HEK293 (cell line): Measurements from ENCODE around the gene SLC25A17.

Experiments used
- BCL11A ChIP-seq: fragments of 450-650 bp; formaldehyde crosslinking; IDR thresholded peaks from 2 replicates; pipeline ENCODE4 v1.5.1; 2016; ENCODE audit warnings: low read depth, missing biosample characterization, missing genetic modification characterization
- KLF16 ChIP-seq: fragments of 450-650 bp; formaldehyde crosslinking; IDR thresholded peaks from 2 replicates; pipeline ENCODE4 v1.5.1; 2017; ENCODE audit warnings: missing biosample characterization, missing genetic modification characterization
- MEIS1 ChIP-seq: sonication (generic); formaldehyde crosslinking; IDR thresholded peaks from 2 replicates; pipeline ENCODE4 v1.8.1; 2022; ENCODE audit warnings: missing genetic modification reagents, mild to moderate bottlenecking, borderline replicate concordance
- PRDM4 ChIP-seq: fragments of 450-650 bp; formaldehyde crosslinking; IDR thresholded peaks from 2 replicates; pipeline ENCODE4 v1.5.1; 2017; ENCODE audit warnings: missing biosample characterization, missing genetic modification characterization
- SCRT1 ChIP-seq: fragments of 450-650 bp; formaldehyde crosslinking; IDR thresholded peaks from 2 replicates; pipeline ENCODE4 v1.5.1; 2016; ENCODE audit warnings: missing biosample characterization, missing genetic modification characterization, borderline replicate concordance
- SP3 ChIP-seq: fragments of 450-650 bp; formaldehyde crosslinking; IDR thresholded peaks from 2 replicates; pipeline ENCODE4 v1.5.1; 2016; ENCODE audit warnings: missing biosample characterization, missing genetic modification characterization
- TSHZ1 ChIP-seq: fragments of 450-650 bp; formaldehyde crosslinking; IDR thresholded peaks from 2 replicates; pipeline ENCODE4 v1.5.1; 2016; ENCODE audit warnings: missing biosample characterization, missing genetic modification characterization, borderline replicate concordance
- ZBTB17 ChIP-seq: fragments of 450-650 bp; formaldehyde crosslinking; IDR thresholded peaks from 2 replicates; pipeline ENCODE4 v1.5.1; 2016; ENCODE audit warnings: missing biosample characterization, missing genetic modification characterization
- ZBTB48 ChIP-seq: fragments of 450-650 bp; formaldehyde crosslinking; IDR thresholded peaks from 2 replicates; pipeline ENCODE4 v1.5.1; 2016; ENCODE audit warnings: missing biosample characterization, missing genetic modification characterization
- ZBTB8A ChIP-seq: fragments of 450-650 bp; formaldehyde crosslinking; IDR thresholded peaks from 2 replicates; pipeline ENCODE4 v1.5.1; 2016; ENCODE audit warnings: missing biosample characterization, missing genetic modification characterization
- ZEB2 ChIP-seq: fragments of 450-650 bp; formaldehyde crosslinking; IDR thresholded peaks from 2 replicates; pipeline ENCODE4 v1.5.1; 2016; ENCODE audit warnings: missing biosample characterization, missing genetic modification characterization
- ZFP69B ChIP-seq: fragments of 450-650 bp; formaldehyde crosslinking; IDR thresholded peaks from 2 replicates; pipeline ENCODE4 v1.5.1; 2016; ENCODE audit warnings: missing biosample characterization, missing genetic modification characterization
- ZNF24 ChIP-seq: fragments of 450-650 bp; formaldehyde crosslinking; IDR thresholded peaks from 2 replicates; pipeline ENCODE4 v1.5.1; 2016; ENCODE audit warnings: missing biosample characterization, missing genetic modification characterization
- ZNF354C ChIP-seq: fragments of 450-650 bp; formaldehyde crosslinking; IDR thresholded peaks from 2 replicates; pipeline ENCODE4 v1.5.1; 2016; ENCODE audit warnings: missing biosample characterization, missing genetic modification characterization, low read depth, borderline replicate concordance
- ZNF391 ChIP-seq: fragments of 450-650 bp; formaldehyde crosslinking; IDR thresholded peaks from 2 replicates; pipeline ENCODE4 v1.5.1; 2016; ENCODE audit warnings: low read depth, missing biosample characterization, missing genetic modification characterization, borderline replicate concordance
- ZNF548 ChIP-seq: fragments of 450-650 bp; formaldehyde crosslinking; IDR thresholded peaks from 2 replicates; pipeline ENCODE4 v1.5.1; 2016; ENCODE audit warnings: missing biosample characterization, missing genetic modification characterization
- ZNF561 ChIP-seq: fragments of 450-650 bp; IDR thresholded peaks from 2 replicates; pipeline ENCODE4 v1.5.1; 2018; ENCODE audit warnings: missing biosample characterization, missing genetic modification characterization, borderline replicate concordance
- ZNF596 ChIP-seq: fragments of 450-650 bp; IDR thresholded peaks from 2 replicates; pipeline ENCODE4 v1.5.0; 2018; ENCODE audit warnings: missing biosample characterization, mild to moderate bottlenecking, missing genetic modification characterization, moderate library complexity
- ZNF623 ChIP-seq: fragments of 450-650 bp; formaldehyde crosslinking; IDR thresholded peaks from 2 replicates; pipeline ENCODE4 v1.5.1; 2016; ENCODE audit warnings: missing biosample characterization, missing genetic modification characterization
- ZNF776 ChIP-seq: fragments of 450-650 bp; formaldehyde crosslinking; IDR thresholded peaks from 2 replicates; pipeline ENCODE4 v1.5.0; 2017; ENCODE audit warnings: missing biosample characterization, missing genetic modification characterization, borderline replicate concordance
- ZXDB ChIP-seq: fragments of 450-650 bp; formaldehyde crosslinking; IDR thresholded peaks from 2 replicates; pipeline ENCODE4 v1.5.1; 2016; ENCODE audit warnings: missing biosample characterization, missing genetic modification characterization
- TF ChIP-seq, protein P1 (sequence below): fragments of 450-650 bp; formaldehyde crosslinking; IDR thresholded peaks from 2 replicates; pipeline ENCODE4 v1.5.1; 2016; ENCODE audit warnings: missing biosample characterization, missing genetic modification characterization
- TF ChIP-seq, protein P2 (sequence below): fragments of 450-650 bp; formaldehyde crosslinking; IDR thresholded peaks from 2 replicates; pipeline ENCODE4 v1.5.1; 2016; ENCODE audit warnings: missing biosample characterization, missing genetic modification characterization
- TF ChIP-seq, protein P3 (sequence below): fragments of 450-650 bp; formaldehyde crosslinking; IDR thresholded peaks from 2 replicates; pipeline ENCODE4 v1.5.1; 2016; ENCODE audit warnings: missing biosample characterization, missing genetic modification characterization, low read depth

SLC25A17 gene

GRCh38 chr22:40720538-40721256 lies 98.4 kb downstream of the SLC25A17 start (continued):
- TF ChIP-seq, protein P1, sequence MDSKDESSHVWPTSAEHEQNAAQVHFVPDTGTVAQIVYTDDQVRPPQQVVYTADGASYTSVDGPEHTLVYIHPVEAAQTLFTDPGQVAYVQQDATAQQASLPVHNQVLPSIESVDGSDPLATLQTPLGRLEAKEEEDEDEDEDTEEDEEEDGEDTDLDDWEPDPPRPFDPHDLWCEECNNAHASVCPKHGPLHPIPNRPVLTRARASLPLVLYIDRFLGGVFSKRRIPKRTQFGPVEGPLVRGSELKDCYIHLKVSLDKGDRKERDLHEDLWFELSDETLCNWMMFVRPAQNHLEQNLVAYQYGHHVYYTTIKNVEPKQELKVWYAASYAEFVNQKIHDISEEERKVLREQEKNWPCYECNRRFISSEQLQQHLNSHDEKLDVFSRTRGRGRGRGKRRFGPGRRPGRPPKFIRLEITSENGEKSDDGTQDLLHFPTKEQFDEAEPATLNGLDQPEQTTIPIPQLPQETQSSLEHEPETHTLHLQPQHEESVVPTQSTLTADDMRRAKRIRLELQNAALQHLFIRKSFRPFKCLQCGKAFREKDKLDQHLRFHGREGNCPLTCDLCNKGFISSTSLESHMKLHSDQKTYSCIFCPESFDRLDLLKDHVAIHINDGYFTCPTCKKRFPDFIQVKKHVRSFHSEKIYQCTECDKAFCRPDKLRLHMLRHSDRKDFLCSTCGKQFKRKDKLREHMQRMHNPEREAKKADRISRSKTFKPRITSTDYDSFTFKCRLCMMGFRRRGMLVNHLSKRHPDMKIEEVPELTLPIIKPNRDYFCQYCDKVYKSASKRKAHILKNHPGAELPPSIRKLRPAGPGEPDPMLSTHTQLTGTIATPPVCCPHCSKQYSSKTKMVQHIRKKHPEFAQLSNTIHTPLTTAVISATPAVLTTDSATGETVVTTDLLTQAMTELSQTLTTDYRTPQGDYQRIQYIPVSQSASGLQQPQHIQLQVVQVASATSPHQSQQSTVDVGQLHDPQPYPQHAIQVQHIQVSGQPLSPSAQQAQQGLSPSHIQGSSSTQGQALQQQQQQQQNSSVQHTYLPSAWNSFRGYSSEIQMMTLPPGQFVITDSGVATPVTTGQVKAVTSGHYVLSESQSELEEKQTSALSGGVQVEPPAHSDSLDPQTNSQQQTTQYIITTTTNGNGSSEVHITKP (tag by site-specific recombination) = peak; percentile 84
- peak; percentile 97 for TF ChIP-seq ZEB2 (tag by site-specific recombination)
- TF ChIP-seq ZNF776 (tag by site-specific recombination) = no peak
- TF ChIP-seq ZNF354C (tag by site-specific recombination) = no peak
- peak; percentile 66; the same call in 1 of the 2 replicates for TF ChIP-seq ZNF561 (tag by site-specific recombination)
- TF ChIP-seq ZNF548 (tag by site-specific recombination) = no peak
- TF ChIP-seq TSHZ1 (tag by site-specific recombination) = peak; percentile 94
- no peak for TF ChIP-seq ZBTB48 (tag by site-specific recombination)
- TF ChIP-seq, protein P2, sequence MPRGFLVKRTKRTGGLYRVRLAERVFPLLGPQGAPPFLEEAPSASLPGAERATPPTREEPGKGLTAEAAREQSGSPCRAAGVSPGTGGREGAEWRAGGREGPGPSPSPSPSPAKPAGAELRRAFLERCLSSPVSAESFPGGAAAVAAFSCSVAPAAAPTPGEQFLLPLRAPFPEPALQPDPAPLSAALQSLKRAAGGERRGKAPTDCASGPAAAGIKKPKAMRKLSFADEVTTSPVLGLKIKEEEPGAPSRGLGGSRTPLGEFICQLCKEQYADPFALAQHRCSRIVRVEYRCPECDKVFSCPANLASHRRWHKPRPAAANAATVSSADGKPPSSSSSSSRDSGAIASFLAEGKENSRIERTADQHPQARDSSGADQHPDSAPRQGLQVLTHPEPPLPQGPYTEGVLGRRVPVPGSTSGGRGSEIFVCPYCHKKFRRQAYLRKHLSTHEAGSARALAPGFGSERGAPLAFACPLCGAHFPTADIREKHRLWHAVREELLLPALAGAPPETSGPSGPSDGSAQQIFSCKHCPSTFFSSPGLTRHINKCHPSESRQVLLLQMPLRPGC (tag by site-specific recombination) = peak; percentile 70
- peak; percentile 22; the same call in 1 of the 2 replicates for TF ChIP-seq ZNF623 (tag by site-specific recombination)
- peak; percentile 84; the same call in 1 of the 2 replicates for TF ChIP-seq BCL11A (tag by site-specific recombination)
- TF ChIP-seq, protein P3, sequence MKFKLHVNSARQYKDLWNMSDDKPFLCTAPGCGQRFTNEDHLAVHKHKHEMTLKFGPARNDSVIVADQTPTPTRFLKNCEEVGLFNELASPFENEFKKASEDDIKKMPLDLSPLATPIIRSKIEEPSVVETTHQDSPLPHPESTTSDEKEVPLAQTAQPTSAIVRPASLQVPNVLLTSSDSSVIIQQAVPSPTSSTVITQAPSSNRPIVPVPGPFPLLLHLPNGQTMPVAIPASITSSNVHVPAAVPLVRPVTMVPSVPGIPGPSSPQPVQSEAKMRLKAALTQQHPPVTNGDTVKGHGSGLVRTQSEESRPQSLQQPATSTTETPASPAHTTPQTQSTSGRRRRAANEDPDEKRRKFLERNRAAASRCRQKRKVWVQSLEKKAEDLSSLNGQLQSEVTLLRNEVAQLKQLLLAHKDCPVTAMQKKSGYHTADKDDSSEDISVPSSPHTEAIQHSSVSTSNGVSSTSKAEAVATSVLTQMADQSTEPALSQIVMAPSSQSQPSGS (tag by site-specific recombination) = peak; percentile 70
- peak; percentile 15; the same call in 1 of the 2 replicates for TF ChIP-seq SP3 (tag by site-specific recombination)
- TF ChIP-seq ZNF391 (tag by site-specific recombination) = peak; percentile 29; the same call in 1 of the 2 replicates
- peak; percentile 9; the same call in 1 of the 2 replicates for TF ChIP-seq SCRT1 (tag by site-specific recombination)
- peak; percentile 41; the same call in 1 of the 2 replicates for TF ChIP-seq PRDM4 (tag by site-specific recombination)
- peak; percentile 44; the same call in 1 of the 2 replicates for TF ChIP-seq ZXDB (tag by site-specific recombination)
- TF ChIP-seq ZBTB17 (tag by site-specific recombination) = peak; percentile 46; the same call in 1 of the 2 replicates
- TF ChIP-seq KLF16 = 0 out of 2 replicates have a peak, but pooled peaks have one; percentile 47
- TF ChIP-seq ZNF24 (tag by site-specific recombination) = peak; percentile 77
- peak; percentile 96 for TF ChIP-seq MEIS1 (CRISPR knock-in tag)
- peak; percentile 68; the same call in 1 of the 2 replicates for TF ChIP-seq ZFP69B (tag by site-specific recombination)
- TF ChIP-seq ZBTB8A (tag by site-specific recombination) = peak; percentile 66
- TF ChIP-seq ZNF596 (tag by site-specific recombination) = no peak
